Nucleus accumbens (tissue), 56 donors: Measurements from ENCODE around the gene MTCH1.

Source experiments
- DNase-seq, 56 donors: peaks; one replicate each; lab custom pipeline; 2025; lab: John Stamatoyannopoulos, UW

MTCH1 gene

DNA sequence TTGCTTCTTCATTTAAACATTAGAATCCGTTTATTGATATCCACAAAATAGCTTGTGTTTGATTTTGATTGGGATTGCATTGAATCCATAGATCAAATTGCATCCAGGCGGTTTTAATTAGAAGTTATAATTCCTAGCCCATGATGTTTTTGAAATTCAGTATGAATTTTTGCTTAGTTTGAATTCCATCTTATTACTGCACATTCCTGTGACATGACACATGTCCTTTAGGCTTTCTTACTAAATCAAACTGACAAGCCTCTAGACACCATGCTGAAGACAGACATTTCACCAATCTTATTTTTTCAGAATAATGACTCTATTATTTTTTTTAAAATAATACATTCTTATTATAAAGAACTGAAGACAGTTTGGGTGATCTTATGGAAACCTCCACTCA is 52.9 kb downstream of the MTCH1 start:
- no peak for DNase-seq

- DNase-seq, result no peak
Measured at GRCh38 chr6:36930483-36930882, 55.5 kb downstream of the MTCH1 start.

GRCh38 chr6:36929607-36930006 is 56.4 kb downstream of the MTCH1 start:
- no peak for DNase-seq

- no peak for DNase-seq
Measured at GRCh38 chr6:36929152-36929551, 56.8 kb downstream of the MTCH1 start.

DNA sequence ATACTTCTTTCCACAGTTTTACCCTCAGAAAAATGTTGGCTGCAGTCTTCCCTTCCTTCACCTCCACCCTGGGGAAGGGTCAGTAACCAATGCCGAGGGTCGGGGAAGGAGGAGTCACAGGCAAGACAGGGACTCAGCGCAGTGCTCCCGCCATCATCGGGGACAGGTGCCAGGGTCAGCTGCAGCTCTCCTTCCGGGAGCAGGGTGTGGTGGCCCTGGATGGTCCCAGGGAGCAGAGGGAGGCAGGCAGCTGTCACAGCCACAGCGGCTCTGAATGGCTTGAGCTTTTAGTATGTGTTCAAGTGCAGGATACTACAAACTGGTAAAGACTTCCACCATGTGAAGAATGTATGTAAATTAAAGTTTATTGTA is 57.5 kb downstream of the MTCH1 start:
- DNase-seq, result no peak

DNA sequence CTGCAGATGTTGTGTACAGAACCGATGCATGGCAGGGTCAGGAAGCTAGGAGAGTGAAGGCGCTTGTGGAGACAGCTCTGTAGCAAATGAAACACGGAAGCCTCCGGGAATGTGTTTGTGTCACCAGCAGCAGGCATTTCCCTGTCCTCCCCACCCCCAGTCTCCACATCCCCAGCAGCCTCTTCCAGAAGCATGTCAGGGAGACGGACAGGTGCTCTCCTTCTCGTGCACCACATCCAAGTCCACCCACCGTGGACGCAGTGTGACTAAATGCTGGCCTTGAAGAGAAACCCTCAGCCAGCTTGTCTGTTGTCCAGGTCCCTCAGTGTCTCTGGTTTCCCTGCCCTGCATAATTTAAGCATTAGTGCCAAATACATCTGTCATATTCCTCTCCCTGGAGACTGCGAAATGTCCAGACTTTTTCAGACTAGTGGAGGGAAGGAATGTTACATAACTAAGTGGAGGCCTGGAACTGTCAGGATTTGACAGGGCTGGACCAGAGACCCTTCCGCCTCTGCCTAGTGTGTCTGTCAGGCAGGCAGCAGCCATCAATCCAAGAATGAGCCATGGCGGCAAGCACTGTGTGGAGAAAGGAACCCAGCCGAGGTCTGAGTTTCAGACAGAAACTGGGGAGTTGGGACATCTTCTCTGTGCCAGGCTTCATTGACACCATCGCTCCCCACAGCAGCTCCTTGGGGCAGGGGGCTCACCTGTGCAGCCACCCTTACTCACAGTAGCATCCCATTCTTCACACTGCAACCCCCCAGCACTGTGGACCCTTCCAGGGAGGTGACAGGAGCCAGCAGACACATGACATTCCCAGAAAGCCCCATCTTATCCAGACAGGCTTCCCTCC is 58.1 kb downstream of the MTCH1 start:
- DNase-seq, result no peak

- DNase-seq, result no peak
Measured at GRCh38 chr6:36926708-36927513, 59.1 kb downstream of the MTCH1 start.

GRCh38 chr6:36925809-36926208 is 60.2 kb downstream of the MTCH1 start:
- DNase-seq, result no peak

- peak in 1 of 56 donors; percentile 20 for DNase-seq
Measured at GRCh38 chr6:36924778-36925374, 61.1 kb downstream of the MTCH1 start.

GRCh38 chr6:36924131-36924530 is 61.9 kb downstream of the MTCH1 start:
- DNase-seq, result no peak

GRCh38 chr6:36920546-36920945 is 65.5 kb downstream of the MTCH1 start:
- DNase-seq, result no peak

DNA sequence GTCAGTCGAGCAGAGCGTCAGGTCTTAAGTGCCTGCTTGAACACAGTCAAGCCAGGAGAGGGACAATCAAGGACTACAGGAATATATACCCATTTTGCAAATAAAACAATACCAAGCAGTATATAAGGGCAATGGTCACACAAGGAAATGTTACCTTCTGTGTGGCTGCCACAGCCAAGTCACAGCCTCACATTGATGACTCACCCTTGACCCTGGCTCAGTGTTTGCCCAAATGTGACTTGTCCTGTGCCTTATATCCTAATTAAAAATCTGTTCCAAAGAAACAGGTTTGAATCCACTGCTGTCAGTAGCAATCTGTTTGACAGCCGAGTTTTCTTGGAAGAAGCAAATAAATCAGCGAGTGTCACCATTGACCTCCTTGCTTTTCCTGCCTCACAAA is 65.9 kb downstream of the MTCH1 start:
- DNase-seq, result no peak
